Measurements from ENCODE around the gene TMEM18. TPM values are rescaled to one million over a fixed set of nuclear protein-coding genes. Genes with fewer than 3 reads are reported as not detected.

Gene TMEM18
- polyA plus RNA-seq, 1 donor, result 34.9 TPM

- DNase-seq, result no peak
- Histone ChIP-seq H3K4me3 (ENCODE audit: low read length) (no peak overlapping the region), H3K4me1 (ENCODE audit: control insufficient read depth, insufficient read depth, low read length) (no peaks in the 10 kb centered on the region), H3K27me3 (ENCODE audit: control insufficient read depth, insufficient read depth, low read length) (no peaks in the 10 kb centered on the region), H3K36me3 (ENCODE audit: control insufficient read depth, insufficient read depth, low read length) (no peaks in the 10 kb centered on the region), H3K9me3 (ENCODE audit: control insufficient read depth, low read depth, low read length) (no peaks in the 10 kb centered on the region), H3K27ac (ENCODE audit: low read length) (no peak overlapping the region)
Observed at GRCh38 chr2:682226-682625, 5.0 kb upstream of the TMEM18 start.

- H3K4me3 ChIP-seq (ENCODE audit: low read length), result no peak overlapping the region
- H3K27me3 ChIP-seq (ENCODE audit: control insufficient read depth, insufficient read depth, low read length), result no peaks in the 10 kb centered on the region
- H3K27ac ChIP-seq (ENCODE audit: low read length), result no peak overlapping the region
- WGBS (ENCODE audit: insufficient coverage, low lambda C conversion rate), result 42% methylated on average over 2 of the region's 11 CpGs
- H3K4me1 ChIP-seq (ENCODE audit: control insufficient read depth, insufficient read depth, low read length), result no peaks in the 10 kb centered on the region
- H3K9me3 ChIP-seq (ENCODE audit: control insufficient read depth, low read depth, low read length), result no peaks in the 10 kb centered on the region
- H3K36me3 ChIP-seq (ENCODE audit: control insufficient read depth, insufficient read depth, low read length), result no peaks in the 10 kb centered on the region
- DNase-seq, result no peak
Observed at GRCh38 chr2:681312-681711, 4.1 kb upstream of the TMEM18 start.

GRCh38 chr2:680496-680895 is 3.3 kb upstream of the TMEM18 start:
- Histone ChIP-seq H3K27ac (ENCODE audit: low read length) (no peak overlapping the region), H3K4me3 (ENCODE audit: low read length) (no peak overlapping the region), H3K36me3 (ENCODE audit: control insufficient read depth, insufficient read depth, low read length) (no peaks in the 10 kb centered on the region), H3K9me3 (ENCODE audit: control insufficient read depth, low read depth, low read length) (no peaks in the 10 kb centered on the region), H3K27me3 (ENCODE audit: control insufficient read depth, insufficient read depth, low read length) (no peaks in the 10 kb centered on the region), H3K4me1 (ENCODE audit: control insufficient read depth, insufficient read depth, low read length) (peaks cover 7% of the 10 kb centered on the region)
- no peak for DNase-seq
- WGBS (ENCODE audit: insufficient coverage, low lambda C conversion rate), result 93% methylated on average over 2 of the region's 8 CpGs

GRCh38 chr2:678964-679363 is 1.8 kb upstream of the TMEM18 start:
- no peak for DNase-seq
- WGBS (ENCODE audit: insufficient coverage, low lambda C conversion rate), result 92% methylated on average over 6 of the region's 9 CpGs
- no peaks in the 10 kb centered on the region for H3K27me3 ChIP-seq (ENCODE audit: control insufficient read depth, insufficient read depth, low read length)
- H3K36me3 ChIP-seq (ENCODE audit: control insufficient read depth, insufficient read depth, low read length), result peaks cover 13% of the 10 kb centered on the region
- no peaks in the 10 kb centered on the region for H3K9me3 ChIP-seq (ENCODE audit: control insufficient read depth, low read depth, low read length)
- H3K4me3 ChIP-seq (ENCODE audit: low read length), result no peak overlapping the region
- peaks cover 8% of the 10 kb centered on the region for H3K4me1 ChIP-seq (ENCODE audit: control insufficient read depth, insufficient read depth, low read length)
- H3K27ac ChIP-seq (ENCODE audit: low read length), result no peak overlapping the region

GRCh38 chr2:677959-678550 is 849 bp upstream of the TMEM18 start:
- peak in 1 of 2 donors; percentile 18 for DNase-seq
- Histone ChIP-seq H3K27ac (ENCODE audit: low read length) (peak overlapping the region; percentile 98), H3K36me3 (ENCODE audit: control insufficient read depth, insufficient read depth, low read length) (peaks cover 13% of the 10 kb centered on the region), H3K9me3 (ENCODE audit: control insufficient read depth, low read depth, low read length) (no peaks in the 10 kb centered on the region), H3K4me1 (ENCODE audit: control insufficient read depth, insufficient read depth, low read length) (peaks cover 8% of the 10 kb centered on the region), H3K27me3 (ENCODE audit: control insufficient read depth, insufficient read depth, low read length) (no peaks in the 10 kb centered on the region), H3K4me3 (ENCODE audit: low read length) (peak overlapping the region; percentile 95)
- WGBS (ENCODE audit: insufficient coverage, low lambda C conversion rate), result 50% methylated on average over 1 of the region's 9 CpGs

GRCh38 chr2:676647-677055 is 555 bp downstream of the TMEM18 start:
- no peaks in the 10 kb centered on the region for H3K27me3 ChIP-seq (ENCODE audit: control insufficient read depth, insufficient read depth, low read length)
- WGBS (ENCODE audit: insufficient coverage, low lambda C conversion rate), result no CpG with 5 or more reads among the region's 46 CpGs
- H3K27ac ChIP-seq (ENCODE audit: low read length), result peak overlapping the region; percentile 60
- H3K36me3 ChIP-seq (ENCODE audit: control insufficient read depth, insufficient read depth, low read length), result peaks cover 26% of the 10 kb centered on the region
- no peaks in the 10 kb centered on the region for H3K9me3 ChIP-seq (ENCODE audit: control insufficient read depth, low read depth, low read length)
- H3K4me1 ChIP-seq (ENCODE audit: control insufficient read depth, insufficient read depth, low read length), result peaks cover 8% of the 10 kb centered on the region
- H3K4me3 ChIP-seq (ENCODE audit: low read length), result peak overlapping the region; percentile 60
- peak in 1 of 2 donors; percentile 98 for DNase-seq

GRCh38 chr2:675982-676646 is 1.1 kb downstream of the TMEM18 start:
- Histone ChIP-seq H3K9me3 (ENCODE audit: control insufficient read depth, low read depth, low read length) (no peaks in the 10 kb centered on the region), H3K27me3 (ENCODE audit: control insufficient read depth, insufficient read depth, low read length) (no peaks in the 10 kb centered on the region), H3K4me1 (ENCODE audit: control insufficient read depth, insufficient read depth, low read length) (peaks cover 8% of the 10 kb centered on the region), H3K27ac (ENCODE audit: low read length) (peak overlapping the region; percentile 60), H3K4me3 (ENCODE audit: low read length) (peak overlapping the region; percentile 60), H3K36me3 (ENCODE audit: control insufficient read depth, insufficient read depth, low read length) (peaks cover 27% of the 10 kb centered on the region)
- peak; percentile 38 to 75 for DNase-seq
- no CpG with 5 or more reads among the region's 21 CpGs for WGBS (ENCODE audit: insufficient coverage, low lambda C conversion rate)

- no peak overlapping the region for H3K27ac ChIP-seq (ENCODE audit: low read length)
- DNase-seq, result no peak
- peaks cover 34% of the 10 kb centered on the region for H3K36me3 ChIP-seq (ENCODE audit: control insufficient read depth, insufficient read depth, low read length)
- no peak overlapping the region for H3K4me3 ChIP-seq (ENCODE audit: low read length)
- no CpG with 5 or more reads among the region's 9 CpGs for WGBS (ENCODE audit: insufficient coverage, low lambda C conversion rate)
- no peaks in the 10 kb centered on the region for H3K27me3 ChIP-seq (ENCODE audit: control insufficient read depth, insufficient read depth, low read length)
- peaks cover 8% of the 10 kb centered on the region for H3K4me1 ChIP-seq (ENCODE audit: control insufficient read depth, insufficient read depth, low read length)
- H3K9me3 ChIP-seq (ENCODE audit: control insufficient read depth, low read depth, low read length), result no peaks in the 10 kb centered on the region
Observed at GRCh38 chr2:675460-675859, 1.7 kb downstream of the TMEM18 start.

GRCh38 chr2:675051-675450 is 2.2 kb downstream of the TMEM18 start:
- no CpG with 5 or more reads among the region's 4 CpGs for WGBS (ENCODE audit: insufficient coverage, low lambda C conversion rate)
- Histone ChIP-seq H3K4me1 (ENCODE audit: control insufficient read depth, insufficient read depth, low read length) (peaks cover 8% of the 10 kb centered on the region), H3K9me3 (ENCODE audit: control insufficient read depth, low read depth, low read length) (no peaks in the 10 kb centered on the region), H3K27me3 (ENCODE audit: control insufficient read depth, insufficient read depth, low read length) (no peaks in the 10 kb centered on the region), H3K27ac (ENCODE audit: low read length) (no peak overlapping the region), H3K4me3 (ENCODE audit: low read length) (no peak overlapping the region), H3K36me3 (ENCODE audit: control insufficient read depth, insufficient read depth, low read length) (peaks cover 38% of the 10 kb centered on the region)
- no peak for DNase-seq

GRCh38 chr2:674321-674985 is 2.8 kb downstream of the TMEM18 start:
- DNase-seq, result no peak
- Histone ChIP-seq H3K4me3 (ENCODE audit: low read length) (no peak overlapping the region), H3K36me3 (ENCODE audit: control insufficient read depth, insufficient read depth, low read length) (peaks cover 44% of the 10 kb centered on the region), H3K9me3 (ENCODE audit: control insufficient read depth, low read depth, low read length) (no peaks in the 10 kb centered on the region), H3K27me3 (ENCODE audit: control insufficient read depth, insufficient read depth, low read length) (no peaks in the 10 kb centered on the region), H3K27ac (ENCODE audit: low read length) (no peak overlapping the region), H3K4me1 (ENCODE audit: control insufficient read depth, insufficient read depth, low read length) (peaks cover 8% of the 10 kb centered on the region)
- WGBS (ENCODE audit: insufficient coverage, low lambda C conversion rate), result 66% methylated on average over 4 of the region's 9 CpGs

Measured in large intestine (tissue), 3 donors.